ENCODE measurements around the gene IPCEF1. TPM values are rescaled to one million over a fixed set of nuclear protein-coding genes. Genes with fewer than 3 reads are reported as not detected.

IPCEF1 gene
- total and polyA plus RNA-seq, 2 of the 4 experiments (the other 2 are of a cell fraction) = under 0.01 to 0.03 TPM

DNA sequence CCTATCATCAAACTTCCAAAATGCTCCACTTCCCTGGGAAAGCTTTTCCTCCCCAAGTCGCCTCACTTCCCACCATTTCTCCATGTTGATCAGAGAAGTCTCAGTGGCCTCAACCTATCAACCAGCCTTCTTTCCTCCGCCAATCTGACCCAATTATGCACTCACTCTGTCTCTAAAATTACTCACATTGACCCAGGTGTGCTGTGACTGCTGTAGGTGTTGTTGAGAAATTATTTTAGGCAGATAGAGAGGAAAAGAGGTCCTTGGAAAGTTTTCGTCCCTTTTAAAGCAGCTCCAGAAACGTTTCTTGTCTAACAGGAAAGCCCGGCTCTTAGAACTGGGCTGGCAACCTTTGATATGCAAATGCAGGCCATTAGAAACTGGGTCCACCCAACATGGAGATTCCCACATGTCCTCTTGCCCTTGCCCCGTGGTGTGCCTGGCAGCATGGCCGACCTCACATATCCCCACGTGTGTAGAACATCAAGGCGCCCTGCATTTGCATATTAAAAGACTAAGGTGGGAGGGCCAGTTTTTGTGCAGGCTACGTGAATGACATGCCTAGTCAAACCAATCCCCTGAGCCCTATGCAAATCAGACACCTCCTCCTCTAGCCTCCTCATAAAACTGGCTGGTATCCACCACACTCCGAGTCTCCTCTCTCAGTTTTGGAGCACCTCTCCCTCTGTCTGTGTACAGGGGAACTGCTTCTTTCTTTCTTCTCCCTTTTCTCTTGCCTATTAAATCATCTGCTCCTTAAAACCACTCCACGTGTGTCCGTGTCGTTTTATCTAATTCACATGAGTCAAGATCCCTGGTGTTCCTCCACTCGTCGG lies 12.9 kb downstream of the IPCEF1 start:
- no peak overlapping the region for H3K4ac ChIP-seq (ENCODE audit: low read depth, low read length)
- POLR2A ChIA-PET (ENCODE audit: unreplicated experiment) = no interaction called here
- 68% methylated on average over 6 of the region's 16 CpGs; no CpG with 5 or more reads in 1 of the 2 experiments for WGBS, 2 experiments (ENCODE audit: extremely low coverage in 2 of 2, insufficient read length in 1 of 2)
- no TSS peak for BruUV-seq (replicated peaks)
- no peak overlapping the region for H4K91ac ChIP-seq (ENCODE audit: insufficient read depth, low read depth, low read length)
- CTCF ChIA-PET = no interaction called here
- dilution Hi-C loops (cut with HindIII; ENCODE audit: low sequenced_read_pairs, unreplicated experiment) (no loop called here), in situ Hi-C loops (cut with MboI; ENCODE audit: low sequenced_read_pairs) (no loop called here), intact Hi-C loops (cut with micrococcal nuclease) (no loop called here)
- no peak overlapping the region for H2BK120ac ChIP-seq (ENCODE audit: low read depth, low read length)
- H2AK9ac ChIP-seq (replicated peaks; ENCODE audit: low read depth, low read length, poor library complexity) = no peak overlapping the region
- no peak overlapping the region for H4K8ac ChIP-seq (ENCODE audit: low read depth in 2 of 2, low read length in 2 of 2)
- no peaks in the 10 kb centered on the region for H4K20me1 ChIP-seq (ENCODE audit: insufficient read depth, low read length)
- H3K23ac ChIP-seq (ENCODE audit: low read depth, low read length) = no peak overlapping the region
- no peak for TF ChIP-seq CHD1 (IDR thresholded peaks at IDR 0.05; ENCODE audit: low read depth, low read length)
- TF ChIP-seq, protein P1, sequence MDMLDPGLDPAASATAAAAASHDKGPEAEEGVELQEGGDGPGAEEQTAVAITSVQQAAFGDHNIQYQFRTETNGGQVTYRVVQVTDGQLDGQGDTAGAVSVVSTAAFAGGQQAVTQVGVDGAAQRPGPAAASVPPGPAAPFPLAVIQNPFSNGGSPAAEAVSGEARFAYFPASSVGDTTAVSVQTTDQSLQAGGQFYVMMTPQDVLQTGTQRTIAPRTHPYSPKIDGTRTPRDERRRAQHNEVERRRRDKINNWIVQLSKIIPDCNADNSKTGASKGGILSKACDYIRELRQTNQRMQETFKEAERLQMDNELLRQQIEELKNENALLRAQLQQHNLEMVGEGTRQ (IDR thresholded peaks at IDR 0.05; ENCODE audit: low read depth, low read length) = no peak
- TF ChIP-seq MXI1 (IDR thresholded peaks at IDR 0.05; ENCODE audit: borderline replicate concordance, low read depth, low read length) = no peak
- peak; percentile 25 for TF ChIP-seq SMC3 (IDR thresholded peaks at IDR 0.05; ENCODE audit: low read depth, low read length)
- TF ChIP-seq, protein P2, sequence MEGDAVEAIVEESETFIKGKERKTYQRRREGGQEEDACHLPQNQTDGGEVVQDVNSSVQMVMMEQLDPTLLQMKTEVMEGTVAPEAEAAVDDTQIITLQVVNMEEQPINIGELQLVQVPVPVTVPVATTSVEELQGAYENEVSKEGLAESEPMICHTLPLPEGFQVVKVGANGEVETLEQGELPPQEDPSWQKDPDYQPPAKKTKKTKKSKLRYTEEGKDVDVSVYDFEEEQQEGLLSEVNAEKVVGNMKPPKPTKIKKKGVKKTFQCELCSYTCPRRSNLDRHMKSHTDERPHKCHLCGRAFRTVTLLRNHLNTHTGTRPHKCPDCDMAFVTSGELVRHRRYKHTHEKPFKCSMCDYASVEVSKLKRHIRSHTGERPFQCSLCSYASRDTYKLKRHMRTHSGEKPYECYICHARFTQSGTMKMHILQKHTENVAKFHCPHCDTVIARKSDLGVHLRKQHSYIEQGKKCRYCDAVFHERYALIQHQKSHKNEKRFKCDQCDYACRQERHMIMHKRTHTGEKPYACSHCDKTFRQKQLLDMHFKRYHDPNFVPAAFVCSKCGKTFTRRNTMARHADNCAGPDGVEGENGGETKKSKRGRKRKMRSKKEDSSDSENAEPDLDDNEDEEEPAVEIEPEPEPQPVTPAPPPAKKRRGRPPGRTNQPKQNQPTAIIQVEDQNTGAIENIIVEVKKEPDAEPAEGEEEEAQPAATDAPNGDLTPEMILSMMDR (conservative IDR thresholded peaks at IDR 0.05; ENCODE audit: low read depth, low read length) = peak; percentile 31; the same call in 1 of the 2 replicates
- TF ChIP-seq BHLHE40 (IDR thresholded peaks at IDR 0.05; ENCODE audit: low read depth, low read length) = no peak
- no peak for TF ChIP-seq CEBPB (IDR thresholded peaks at IDR 0.05; ENCODE audit: low read depth, low read length)
- TF ChIP-seq RAD21 (IDR thresholded peaks at IDR 0.05; ENCODE audit: low read length) = peak; percentile 31; the same call in 1 of the 2 replicates
- no peak for TF ChIP-seq POLR2A (IDR thresholded peaks at IDR 0.05; ENCODE audit: low read depth, low read length)
- no peak for TF ChIP-seq RCOR1 (IDR thresholded peaks at IDR 0.05; ENCODE audit: insufficient replicate concordance, low read length)
- no peak for TF ChIP-seq NFE2L2 (IDR thresholded peaks at IDR 0.05; ENCODE audit: low read depth, low read length)
- no peaks in the 10 kb centered on the region for H3K79me1 ChIP-seq (ENCODE audit: low read depth in 1 of 2, low read length in 2 of 2)
- no peaks in the 10 kb centered on the region for H3K4me1 ChIP-seq (ENCODE audit: control insufficient read depth, insufficient read depth, low read length)
- no peak overlapping the region for H3K14ac ChIP-seq (replicated peaks; ENCODE audit: low read depth, low read length)
- ATAC-seq (ENCODE audit: low read depth) = no peak
- H4K5ac ChIP-seq (ENCODE audit: low read depth, low read length) = no peak overlapping the region
- no peak overlapping the region for H2BK5ac ChIP-seq (ENCODE audit: low read depth, low read length, poor library complexity, severe bottlenecking)
- H3K56ac ChIP-seq (ENCODE audit: extremely low read depth, insufficient read depth, low read length) = no peak overlapping the region
- H3K4me2 ChIP-seq (ENCODE audit: low read depth, low read length) = no peak overlapping the region
- no peak overlapping the region for H2BK20ac ChIP-seq (ENCODE audit: low read depth, low read length)
- H3K9me1 ChIP-seq (ENCODE audit: insufficient read depth, low read length) = no peaks in the 10 kb centered on the region
- peaks cover 3% of the 10 kb centered on the region; the same call in 1 of the 2 replicates for H3K9me3 ChIP-seq (ENCODE audit: control insufficient read depth, insufficient read depth, low read length)
- H3K9ac ChIP-seq (ENCODE audit: low read depth, low read length) = no peak overlapping the region
- no peak overlapping the region for H3K27ac ChIP-seq (ENCODE audit: insufficient read depth, low read length)
- no peak overlapping the region for H2AK5ac ChIP-seq (ENCODE audit: low read depth, low read length)
- no peak overlapping the region for H2BK15ac ChIP-seq (ENCODE audit: low read depth, low read length)
- H3K18ac ChIP-seq (ENCODE audit: low read depth, low read length) = no peak overlapping the region
- no peak overlapping the region for H2AFZ ChIP-seq (replicated peaks; ENCODE audit: low read length, poor library complexity)
- no peak overlapping the region for H3K4me3 ChIP-seq (ENCODE audit: insufficient read depth, low read depth, low read length)
- H3K36me3 ChIP-seq (ENCODE audit: control insufficient read depth, insufficient read depth, low read length) = no peaks in the 10 kb centered on the region
- no peaks in the 10 kb centered on the region for H3K27me3 ChIP-seq (ENCODE audit: control insufficient read depth, insufficient read depth, low read length)
- DNase-seq = peak; percentile 16
